Body of pancreas (tissue), 4 donors: ENCODE results near the gene KLHL8.

Experiments used
- CTCF ChIP-seq, 7 experiments: fragments of 450-650 bp in 4 of 7; fragments of 200-600 bp in 3 of 7; sonication (generic) in 3 of 7; IDR thresholded peaks; one replicate each; pipeline ENCODE4 v1.5.1; 2016 to 2019; ENCODE audit warnings: antibody characterized with exemption in 7 of 7
- POLR2A ChIP-seq, 3 donors: fragments of 450-650 bp; IDR thresholded peaks; one replicate each; pipeline ENCODE4 v1.6.1; 2016; ENCODE audit warnings: antibody characterized with exemption in 3 of 3, mild to moderate bottlenecking in 2 of 3

GRCh38 chr4:87239194-87239593, 18.8 kb upstream of the KLHL8 start:
- no peak for TF ChIP-seq CTCF (IDR thresholded peaks at IDR 0.05)
- TF ChIP-seq POLR2A (IDR thresholded peaks at IDR 0.05): no peak
